PC-9 (cell line): ENCODE measurements around the gene ADARB2. TPM values are rescaled to one million over a fixed set of nuclear protein-coding genes. Genes with fewer than 3 reads are reported as not detected.

Source experiments
- BruUV-seq: library from RNA; stranded (reverse); fragments of 400-500 nt; replicated peaks from 2 replicates; lab custom pipeline; 2021; lab: Mats Ljungman, UMichigan
- CTCF ChIA-PET: fragments of 300-600 bp; sonication (Branson Sonifier 250); formaldehyde crosslinking; loops from one replicate; lab custom pipeline; 2022; ENCODE audit warnings: antibody characterized with exemption; lab: Charles Lee
- POLR2A ChIA-PET: fragments of 300-600 bp; sonication (Branson Sonifier 250); formaldehyde crosslinking; loops from one replicate; lab custom pipeline; 2022; ENCODE audit warnings: antibody characterized with exemption; ENCODE audit not compliant: unreplicated experiment; lab: Charles Lee
- DNase-seq, 2 experiments: peaks; one replicate each; pipeline versions ENCODE4 v3.0.0 to v3.0.0-alpha.2; 2015 to 2022; ENCODE audit warnings: mixed read lengths in 1 of 2
- H2AFZ ChIP-seq: fragments of 200-600 bp; sonication (generic); 2 replicates; pipeline ENCODE4 v1.8.1; 2017; ENCODE audit warnings: antibody characterized with exemption
- H3F3A ChIP-seq: fragments of 200-600 bp; sonication (generic); 2 replicates; pipeline ENCODE4 v1.8.1; 2017; ENCODE audit warnings: antibody characterized with exemption, mild to moderate bottlenecking, low read depth; ENCODE audit not compliant: insufficient read depth
- H3K27ac ChIP-seq: fragments of 200-600 bp; sonication (generic); 2 replicates; pipeline ENCODE4 v1.6.1; 2016; ENCODE audit warnings: mixed run types
- H3K27me3 ChIP-seq: fragments of 200-600 bp; sonication (generic); 2 replicates; pipeline ENCODE4 v1.6.1; 2016; ENCODE audit warnings: low read depth, mixed run types; ENCODE audit not compliant: insufficient read depth
- H3K36me3 ChIP-seq: fragments of 200-600 bp; sonication (generic); 2 replicates; pipeline ENCODE4 v1.6.1; 2016; ENCODE audit warnings: low read depth, mixed run types
- H3K4me1 ChIP-seq: fragments of 200-600 bp; sonication (generic); replicated peaks from 2 replicates; pipeline ENCODE4 v1.6.1; 2016; ENCODE audit warnings: mixed run types; ENCODE audit not compliant: insufficient read depth
- H3K4me2 ChIP-seq: fragments of 200-600 bp; sonication (generic); 2 replicates; pipeline ENCODE4 v1.6.1; 2017; ENCODE audit warnings: mixed run types
- H3K4me3 ChIP-seq: fragments of 200-600 bp; sonication (generic); 2 replicates; pipeline ENCODE4 v1.6.1; 2016; ENCODE audit warnings: mixed run types
- H3K79me2 ChIP-seq: fragments of 200-600 bp; sonication (generic); 2 replicates; pipeline ENCODE4 v1.6.1; 2017; ENCODE audit warnings: low read depth, mixed run types
- H3K9me2 ChIP-seq: fragments of 200-600 bp; sonication (generic); 2 replicates; pipeline ENCODE4 v1.8.1; 2017; ENCODE audit warnings: mild to moderate bottlenecking; ENCODE audit not compliant: insufficient read depth
- H3K9me3 ChIP-seq: fragments of 200-600 bp; sonication (generic); 2 replicates; pipeline ENCODE4 v1.8.1; 2016; ENCODE audit warnings: low read depth; ENCODE audit not compliant: insufficient read depth
- H4K20me1 ChIP-seq: fragments of 200-600 bp; sonication (generic); 2 replicates; pipeline ENCODE4 v1.8.1; 2017; ENCODE audit not compliant: insufficient read depth
- CTCF ChIP-seq: fragments of 200-600 bp; sonication (generic); conservative IDR thresholded peaks from 2 replicates; pipeline ENCODE4 v1.6.1; 2017; ENCODE audit warnings: mixed run types, antibody characterized with exemption, mild to moderate bottlenecking, moderate library complexity
- EZH2 ChIP-seq: fragments of 200-600 bp; sonication (generic); IDR thresholded peaks from 2 replicates; pipeline ENCODE4 v1.8.0; 2017; ENCODE audit warnings: antibody characterized with exemption, low read depth
- intact Hi-C: fragments of 100-400 bp; cut with micrococcal nuclease; formaldehyde crosslinking; loops from one replicate; pipeline ENCODE4 v1.10.0; 2022; ENCODE audit not compliant: unreplicated experiment
- total RNA-seq: library from RNA; stranded (reverse); gene quantifications from 2 replicates; pipeline ENCODE4 v1.2.3, GENCODE V29; 2021

The ADARB2 gene
- total RNA-seq, 1 experiment from 2014 or later: not detected

DNA sequence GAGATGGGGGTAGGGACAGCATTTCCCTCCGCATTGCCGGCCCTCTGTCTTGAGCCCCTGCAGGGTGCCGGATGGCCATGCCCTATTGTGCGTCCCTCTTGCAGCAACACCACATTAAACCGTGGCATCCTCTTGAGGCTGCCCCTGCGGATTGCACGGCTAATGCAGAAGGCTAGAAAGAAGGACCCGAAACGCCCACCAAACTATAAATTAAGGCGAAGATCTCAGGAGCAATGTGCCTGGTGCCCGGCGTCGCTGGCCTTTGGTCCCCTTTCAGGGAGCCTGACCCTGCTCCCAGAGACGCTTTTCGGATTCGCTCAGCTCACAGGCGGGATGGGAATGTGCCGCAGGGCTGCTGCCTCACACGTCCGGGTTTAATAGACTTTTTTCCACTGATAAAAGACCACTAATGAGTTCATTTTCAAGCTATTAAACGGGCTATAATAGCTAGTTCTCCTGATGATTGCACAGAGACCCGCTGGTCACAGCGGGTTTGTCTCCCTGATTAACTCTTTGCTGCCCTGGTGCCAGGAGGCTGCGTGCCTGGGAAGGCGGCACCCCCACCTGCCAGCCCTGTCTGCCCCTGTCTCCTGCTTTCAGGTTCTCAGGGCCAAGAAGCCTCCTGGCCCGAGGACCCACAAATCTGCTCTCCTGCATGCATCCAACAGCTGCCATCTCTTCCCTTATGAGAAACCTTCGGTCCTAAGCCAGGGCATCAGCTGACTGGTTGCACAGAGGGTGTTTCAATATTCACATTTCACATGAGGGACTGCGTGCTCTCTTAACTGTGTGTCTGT lies 128.3 kb downstream of the ADARB2 start:
- ChIA-PET CTCF (no interaction called here), POLR2A (no interaction called here)
- Histone ChIP-seq H3K4me3 (no peak overlapping the region), H4K20me1 (no peaks in the 10 kb centered on the region), H3F3A (no peaks in the 10 kb centered on the region), H3K4me1 (no peaks in the 10 kb centered on the region), H3K9me3 (no peaks in the 10 kb centered on the region), H3K4me2 (no peak overlapping the region), H3K9me2 (no peaks in the 10 kb centered on the region), H3K27me3 (peaks cover 82% of the 10 kb centered on the region), H3K36me3 (no peaks in the 10 kb centered on the region), H3K27ac (no peak overlapping the region), H2AFZ (no peak overlapping the region), H3K79me2 (no peaks in the 10 kb centered on the region)
- intact Hi-C loops: no loop called here
- DNase-seq: no peak
- TF ChIP-seq EZH2 (no peak), CTCF (no peak)
- no TSS peak for BruUV-seq

- H3K79me2 ChIP-seq: no peaks in the 10 kb centered on the region
- no TSS peak for BruUV-seq
- no peaks in the 10 kb centered on the region for H3K9me3 ChIP-seq
- H3F3A ChIP-seq: no peaks in the 10 kb centered on the region
- no peak for TF ChIP-seq CTCF
- TF ChIP-seq EZH2: no peak
- ChIA-PET CTCF (no interaction called here), POLR2A (no interaction called here)
- intact Hi-C loops: no loop called here
- no peaks in the 10 kb centered on the region for H3K9me2 ChIP-seq
- no peaks in the 10 kb centered on the region for H4K20me1 ChIP-seq
- no peak for DNase-seq
- no peaks in the 10 kb centered on the region for H3K36me3 ChIP-seq
- no peak overlapping the region for H2AFZ ChIP-seq
- H3K4me1 ChIP-seq: no peaks in the 10 kb centered on the region
- peaks cover 77% of the 10 kb centered on the region for H3K27me3 ChIP-seq
- H3K4me3 ChIP-seq: no peak overlapping the region
- H3K27ac ChIP-seq: no peak overlapping the region
- no peak overlapping the region for H3K4me2 ChIP-seq
Observed at GRCh38 chr10:1608408-1608807, 128.9 kb downstream of the ADARB2 start.

- Histone ChIP-seq H3K9me2 (no peaks in the 10 kb centered on the region), H3K9me3 (no peaks in the 10 kb centered on the region), H3K4me3 (no peak overlapping the region), H3F3A (no peaks in the 10 kb centered on the region), H3K4me2 (no peak overlapping the region), H3K27ac (no peak overlapping the region), H3K79me2 (no peaks in the 10 kb centered on the region), H3K36me3 (no peaks in the 10 kb centered on the region), H3K27me3 (peaks cover 76% of the 10 kb centered on the region), H3K4me1 (no peaks in the 10 kb centered on the region), H2AFZ (no peak overlapping the region), H4K20me1 (no peaks in the 10 kb centered on the region)
- no peak for TF ChIP-seq CTCF
- no peak for TF ChIP-seq EZH2
- ChIA-PET POLR2A (no interaction called here), CTCF (no interaction called here)
- no TSS peak for BruUV-seq
- no peak for DNase-seq
- intact Hi-C loops: no loop called here
Observed at GRCh38 chr10:1607466-1607865, 129.9 kb downstream of the ADARB2 start.
